Astrocyte (in vitro differentiated cells and primary cell): Measurements from ENCODE around the gene RAP1GAP.

Source experiments
- EZH2 ChIP-seq: IDR thresholded peaks from 2 replicates; pipeline ENCODE4 v1.6.1; 2012; ENCODE audit warnings: mild to moderate bottlenecking, low read length, inconsistent platforms; ENCODE audit not compliant: insufficient read depth
- TF ChIP-seq, protein P1 (sequence below): IDR thresholded peaks from 2 replicates; pipeline ENCODE4 v1.5.1; 2011; ENCODE audit warnings: low read depth, mild to moderate bottlenecking, inconsistent platforms, low read length, moderate library complexity; ENCODE audit not compliant: insufficient read depth

DNA sequence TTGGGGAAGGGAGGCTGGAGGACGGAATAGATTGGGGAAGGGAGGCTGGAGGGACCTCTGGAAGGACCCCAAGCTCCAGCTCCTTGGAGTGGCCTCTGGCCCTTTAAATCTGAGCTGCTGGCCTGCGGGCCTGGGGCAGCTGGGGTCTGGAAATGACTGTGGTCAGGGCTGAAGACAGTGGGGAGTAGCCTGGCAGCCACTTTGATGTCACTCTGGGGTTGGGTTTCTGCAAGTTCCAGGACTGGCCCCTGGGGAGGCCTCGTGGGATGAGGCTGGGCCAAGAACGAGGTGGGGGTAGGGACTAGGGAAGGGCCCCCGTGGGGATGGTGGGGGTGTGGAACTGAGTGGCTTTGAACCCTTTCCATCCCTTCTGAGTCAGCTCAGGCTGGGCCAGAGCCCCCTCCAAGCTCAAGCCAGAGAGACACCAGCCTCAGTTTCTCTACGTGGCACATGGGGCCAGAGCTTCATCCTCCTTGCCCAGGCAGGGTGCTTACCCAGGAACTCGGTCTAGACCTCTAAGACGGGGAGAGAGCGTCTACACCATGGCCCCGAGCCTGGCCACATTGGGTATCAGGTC, 100.3 kb downstream of the RAP1GAP start:
- TF ChIP-seq, protein P1, sequence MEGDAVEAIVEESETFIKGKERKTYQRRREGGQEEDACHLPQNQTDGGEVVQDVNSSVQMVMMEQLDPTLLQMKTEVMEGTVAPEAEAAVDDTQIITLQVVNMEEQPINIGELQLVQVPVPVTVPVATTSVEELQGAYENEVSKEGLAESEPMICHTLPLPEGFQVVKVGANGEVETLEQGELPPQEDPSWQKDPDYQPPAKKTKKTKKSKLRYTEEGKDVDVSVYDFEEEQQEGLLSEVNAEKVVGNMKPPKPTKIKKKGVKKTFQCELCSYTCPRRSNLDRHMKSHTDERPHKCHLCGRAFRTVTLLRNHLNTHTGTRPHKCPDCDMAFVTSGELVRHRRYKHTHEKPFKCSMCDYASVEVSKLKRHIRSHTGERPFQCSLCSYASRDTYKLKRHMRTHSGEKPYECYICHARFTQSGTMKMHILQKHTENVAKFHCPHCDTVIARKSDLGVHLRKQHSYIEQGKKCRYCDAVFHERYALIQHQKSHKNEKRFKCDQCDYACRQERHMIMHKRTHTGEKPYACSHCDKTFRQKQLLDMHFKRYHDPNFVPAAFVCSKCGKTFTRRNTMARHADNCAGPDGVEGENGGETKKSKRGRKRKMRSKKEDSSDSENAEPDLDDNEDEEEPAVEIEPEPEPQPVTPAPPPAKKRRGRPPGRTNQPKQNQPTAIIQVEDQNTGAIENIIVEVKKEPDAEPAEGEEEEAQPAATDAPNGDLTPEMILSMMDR, result no peak
- no peak for TF ChIP-seq EZH2
